GM18498 (cell line): ENCODE data around the gene ADORA2A.

Source experiments
- ATAC-seq: cut with Tn5 transposase; IDR thresholded peaks from one replicate; pipeline ENCODE4 v1.9.1; 2021; ENCODE audit warnings: mild to moderate bottlenecking, moderate library complexity; ENCODE audit not compliant: unreplicated experiment

The ADORA2A gene

GRCh38 chr22:24427500-24428164, at the start of gene ADORA2A:
ADORA2A (plus strand) TSS chr22:24427599; CDS start chr22:24433405, 5,806 bp downstream.
- ATAC-seq = peak; percentile 64

GRCh38 chr22:24379536-24379935, 47.9 kb upstream of the ADORA2A start:
- ATAC-seq = no peak

DNA sequence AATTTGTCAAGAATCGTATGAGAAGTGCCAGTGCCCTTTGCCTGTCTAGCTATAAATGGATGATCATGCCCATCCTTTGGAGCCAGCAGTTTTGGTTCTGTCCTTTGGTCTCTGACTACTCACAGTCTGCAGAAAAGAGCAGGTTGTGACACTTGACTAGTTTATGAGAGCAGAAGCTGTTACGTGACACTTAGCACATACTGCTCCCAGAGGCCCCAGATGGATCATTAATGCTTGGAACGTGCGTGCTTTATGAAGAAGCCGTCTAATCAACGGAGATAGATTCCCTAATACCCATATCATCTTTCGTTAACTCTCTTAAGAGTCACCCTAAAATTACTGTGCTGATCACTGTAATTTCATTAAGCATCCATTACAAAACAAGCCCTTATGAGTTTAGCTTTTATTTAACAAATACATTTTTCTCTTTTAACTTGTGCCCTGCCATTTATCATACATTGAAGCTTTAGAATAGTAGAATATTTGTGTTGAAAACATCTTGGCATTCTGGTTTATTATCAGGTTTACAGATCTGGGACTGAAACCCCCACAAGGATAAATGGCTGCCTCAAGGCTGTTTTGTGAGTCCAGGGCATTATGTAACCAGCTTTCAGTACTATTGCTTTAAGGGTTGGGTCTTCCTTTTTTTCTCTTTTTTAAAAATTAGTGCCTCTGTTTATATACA, 47.0 kb upstream of the ADORA2A start:
- ATAC-seq = no peak

GRCh38 chr22:24380905-24381230, 46.5 kb upstream of the ADORA2A start:
- no peak for ATAC-seq

DNA sequence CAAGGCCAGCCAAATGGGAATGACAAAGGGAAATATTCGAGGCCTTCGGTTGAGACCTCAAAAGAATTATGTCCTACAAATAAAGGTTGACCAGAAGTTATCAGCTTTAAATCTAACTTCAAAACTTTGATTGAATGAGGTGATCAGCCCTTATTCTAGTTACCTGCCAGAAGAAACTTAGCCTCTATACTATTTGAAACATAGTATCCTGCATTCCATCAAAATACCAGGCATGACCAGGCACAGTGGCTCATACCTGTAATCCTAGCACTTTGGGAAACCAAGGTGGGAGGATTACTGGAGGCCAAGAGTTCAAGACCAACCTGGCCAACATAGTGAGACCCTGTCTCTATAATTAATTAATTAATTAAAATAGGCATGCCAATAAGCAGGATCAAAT, 44.3 kb upstream of the ADORA2A start:
- no peak for ATAC-seq

DNA sequence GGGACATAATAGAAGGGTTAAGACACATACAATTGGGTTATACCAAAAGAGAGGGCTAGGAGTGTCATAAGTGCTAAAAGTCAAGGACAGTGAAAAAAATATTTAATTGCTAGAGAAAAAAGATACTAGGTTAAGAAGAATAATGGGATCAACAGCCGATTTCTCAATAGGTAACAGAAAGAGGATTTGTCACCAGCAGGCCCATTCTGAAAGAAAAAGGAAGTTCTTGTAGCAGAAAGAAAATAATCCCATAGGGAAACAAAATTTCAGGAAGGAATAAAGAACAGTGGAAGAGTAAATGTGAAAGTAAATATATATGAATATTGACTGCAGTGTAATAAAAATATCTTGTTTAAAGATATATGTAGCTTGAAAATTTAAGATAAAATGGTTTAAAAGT, 43.3 kb upstream of the ADORA2A start:
- ATAC-seq = no peak

DNA sequence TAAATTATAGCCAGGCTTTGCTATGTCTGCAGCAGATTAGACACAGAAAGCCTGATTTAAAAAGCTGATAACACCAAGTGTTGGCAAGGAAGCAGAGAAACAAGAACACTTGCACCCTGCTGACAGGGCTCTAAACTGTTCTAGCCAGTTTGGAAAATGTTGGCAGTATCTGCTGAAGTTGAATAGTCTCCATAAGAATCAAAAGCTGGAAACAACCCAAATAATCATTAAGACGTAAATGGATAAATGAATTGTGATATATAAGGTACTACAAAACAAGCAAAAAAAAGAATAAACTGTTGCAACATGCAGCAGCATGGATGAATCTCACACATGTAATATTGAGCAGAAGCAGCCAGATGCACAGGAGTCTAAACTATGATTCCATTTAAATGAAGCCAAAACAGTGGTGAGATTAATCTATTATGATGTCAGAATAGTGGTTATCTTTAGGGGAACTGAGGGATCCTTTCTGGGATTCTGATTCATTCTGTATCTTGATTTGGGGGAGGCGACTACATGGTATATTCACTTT, 40.4 kb upstream of the ADORA2A start:
- no peak for ATAC-seq

GRCh38 chr22:24389680-24390079, 37.7 kb upstream of the ADORA2A start:
- ATAC-seq = no peak

DNA sequence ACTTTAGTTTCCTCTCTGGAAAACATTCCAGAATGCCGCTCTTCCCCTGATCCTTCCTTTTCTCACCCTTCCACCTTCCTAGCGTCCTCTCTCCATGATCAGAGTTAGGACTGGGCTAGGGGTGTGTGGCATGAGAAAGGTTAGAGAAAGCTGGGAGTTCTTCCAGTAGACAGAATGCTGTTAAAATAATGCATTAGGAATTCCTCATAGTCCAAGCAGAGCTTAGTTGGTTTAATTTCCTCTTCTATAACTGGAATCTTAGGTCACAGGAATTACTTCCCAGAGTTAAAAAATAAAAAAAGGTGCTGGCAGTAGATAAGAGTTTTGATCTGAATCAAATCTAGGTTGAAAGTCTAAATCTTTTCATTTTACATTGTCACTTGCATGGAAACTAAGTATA, 37.2 kb upstream of the ADORA2A start:
- ATAC-seq = no peak

DNA sequence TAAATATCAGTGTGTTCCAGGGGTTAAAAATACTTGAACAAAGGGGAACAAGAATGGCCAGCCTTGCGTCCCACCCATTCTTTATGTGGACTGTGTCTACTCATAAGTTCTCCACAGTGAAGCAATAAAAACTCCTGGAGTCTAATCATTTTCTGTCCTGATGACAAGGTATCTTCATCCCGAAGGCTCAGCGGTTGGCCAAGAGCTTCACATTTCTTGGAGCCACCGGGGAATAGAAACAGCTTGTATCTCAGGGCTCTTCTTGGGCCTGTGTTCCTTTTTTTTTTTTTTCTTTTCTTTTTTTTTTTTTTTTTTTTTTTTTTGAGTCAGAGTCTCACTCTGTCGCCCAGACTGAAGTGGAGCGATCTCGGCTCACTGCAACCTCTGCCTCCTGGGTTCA, 36.8 kb upstream of the ADORA2A start:
- ATAC-seq = no peak

- ATAC-seq = no peak
Observed at GRCh38 chr22:24391836-24392217, 35.6 kb upstream of the ADORA2A start.

GRCh38 chr22:24392218-24392931, 35.0 kb upstream of the ADORA2A start:
- no peak for ATAC-seq

GRCh38 chr22:24393012-24393559, 34.3 kb upstream of the ADORA2A start:
- ATAC-seq = no peak

DNA sequence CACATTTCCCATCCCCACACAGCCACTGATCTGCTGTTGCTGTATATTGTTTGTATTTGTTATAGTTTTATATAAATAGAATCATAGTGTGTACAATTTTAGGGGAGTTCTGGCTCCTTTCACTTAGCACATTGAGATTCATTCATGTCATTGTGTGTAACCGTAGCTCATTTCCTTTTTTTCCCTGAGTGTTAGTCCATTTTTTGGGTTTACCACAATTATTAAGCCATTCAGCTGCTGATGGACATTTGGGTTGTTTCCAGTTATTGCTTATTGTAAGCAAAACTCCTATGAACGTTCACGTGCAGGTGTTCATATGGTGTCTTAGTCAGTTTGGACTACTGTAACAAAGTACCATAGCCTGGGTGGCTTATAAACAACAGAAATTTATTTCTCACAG, 33.6 kb upstream of the ADORA2A start:
- no peak for ATAC-seq

GRCh38 chr22:24394254-24394653, 33.1 kb upstream of the ADORA2A start:
- ATAC-seq = no peak

- ATAC-seq = no peak
Observed at GRCh38 chr22:24398409-24398808, 29.0 kb upstream of the ADORA2A start.

DNA sequence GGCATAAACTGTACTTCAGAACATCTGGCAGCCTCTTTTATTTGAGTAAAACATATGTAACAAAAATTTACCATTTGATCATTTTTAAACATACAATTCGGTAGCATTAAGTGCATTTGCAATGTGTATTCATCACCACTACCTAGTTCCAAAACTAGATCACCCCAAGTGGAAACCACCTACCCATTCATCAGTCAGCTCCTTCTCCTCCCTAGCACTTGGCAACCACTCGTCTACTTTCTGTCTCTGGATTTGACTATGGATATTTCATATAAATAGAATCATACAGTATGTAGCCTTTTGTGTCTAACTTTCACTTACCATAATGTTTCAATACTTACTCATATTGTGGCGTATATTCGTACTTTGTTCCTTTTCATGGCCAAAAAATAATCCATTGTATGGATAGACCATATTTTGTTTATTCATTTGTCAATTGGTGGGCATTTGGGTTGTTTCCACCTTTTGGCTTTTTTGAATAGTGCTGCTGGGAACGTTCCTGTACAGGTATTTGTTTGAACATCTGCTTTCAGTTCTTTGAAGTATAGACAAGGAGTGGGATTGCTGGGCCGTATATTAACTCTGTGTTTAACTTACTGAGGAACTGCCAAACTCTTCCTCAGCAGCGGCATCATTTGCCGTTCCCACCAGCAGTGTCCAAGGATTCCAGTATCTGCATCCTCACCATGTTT, 27.2 kb upstream of the ADORA2A start:
- no peak for ATAC-seq

GRCh38 chr22:24400726-24401596, 26.4 kb upstream of the ADORA2A start:
- no peak for ATAC-seq

- ATAC-seq = no peak
Observed at GRCh38 chr22:24401931-24402367, 25.4 kb upstream of the ADORA2A start.
